Liver (tissue), 3 donors: ENCODE measurements around the gene TTC5.

ENCODE experiments used
- FOXA1 ChIP-seq: IDR thresholded peaks from 2 replicates; pipeline ENCODE4 v1.6.1; 2016; ENCODE audit warnings: antibody characterized with exemption
- HNF4G ChIP-seq: IDR thresholded peaks from 2 replicates; pipeline ENCODE4 v1.6.1; 2016; ENCODE audit warnings: antibody characterized with exemption
- RAD21 ChIP-seq, 2 donors: IDR thresholded peaks; 2 replicates each; pipeline ENCODE4 v1.6.1; 2016; ENCODE audit warnings: antibody characterized with exemption in 2 of 2, mild to moderate bottlenecking in 2 of 2
- YY1 ChIP-seq: IDR thresholded peaks from 2 replicates; pipeline ENCODE4 v1.6.1; 2016; ENCODE audit warnings: antibody characterized with exemption, mild to moderate bottlenecking
- TF ChIP-seq, protein P1 (sequence below): fragments of 150-350 bp; IDR thresholded peaks from 2 replicates; pipeline ENCODE4 v1.5.1; 2017; ENCODE audit warnings: improper control_type of control experiment, low read depth, low read length; ENCODE audit not compliant: missing input control
- donor health status: healthy.
- donor health status: healthy.

DNA sequence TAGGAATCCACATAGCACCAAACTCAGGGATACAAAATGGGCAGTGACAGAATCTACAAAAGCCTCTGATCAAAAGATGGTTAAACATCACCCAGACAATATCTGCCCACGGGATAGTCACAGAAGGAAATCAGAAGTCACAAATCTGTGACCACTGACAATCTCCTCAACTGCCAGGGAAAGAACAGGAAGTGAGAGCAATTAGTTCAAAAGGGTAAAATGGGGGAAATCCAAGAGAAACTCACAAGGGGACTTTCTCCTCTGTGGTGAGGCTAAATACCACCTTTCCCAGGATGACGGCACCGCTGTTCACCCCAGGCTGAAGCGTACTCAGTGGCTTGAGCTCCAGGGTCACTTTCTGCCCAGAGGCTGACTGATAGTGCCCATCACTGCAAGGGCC, 10.7 kb downstream of the TTC5 start:
- no peak for TF ChIP-seq YY1
- no peak for TF ChIP-seq RAD21 (IDR thresholded peaks at IDR 0.05)
- TF ChIP-seq HNF4G: no peak
- TF ChIP-seq, protein P1, sequence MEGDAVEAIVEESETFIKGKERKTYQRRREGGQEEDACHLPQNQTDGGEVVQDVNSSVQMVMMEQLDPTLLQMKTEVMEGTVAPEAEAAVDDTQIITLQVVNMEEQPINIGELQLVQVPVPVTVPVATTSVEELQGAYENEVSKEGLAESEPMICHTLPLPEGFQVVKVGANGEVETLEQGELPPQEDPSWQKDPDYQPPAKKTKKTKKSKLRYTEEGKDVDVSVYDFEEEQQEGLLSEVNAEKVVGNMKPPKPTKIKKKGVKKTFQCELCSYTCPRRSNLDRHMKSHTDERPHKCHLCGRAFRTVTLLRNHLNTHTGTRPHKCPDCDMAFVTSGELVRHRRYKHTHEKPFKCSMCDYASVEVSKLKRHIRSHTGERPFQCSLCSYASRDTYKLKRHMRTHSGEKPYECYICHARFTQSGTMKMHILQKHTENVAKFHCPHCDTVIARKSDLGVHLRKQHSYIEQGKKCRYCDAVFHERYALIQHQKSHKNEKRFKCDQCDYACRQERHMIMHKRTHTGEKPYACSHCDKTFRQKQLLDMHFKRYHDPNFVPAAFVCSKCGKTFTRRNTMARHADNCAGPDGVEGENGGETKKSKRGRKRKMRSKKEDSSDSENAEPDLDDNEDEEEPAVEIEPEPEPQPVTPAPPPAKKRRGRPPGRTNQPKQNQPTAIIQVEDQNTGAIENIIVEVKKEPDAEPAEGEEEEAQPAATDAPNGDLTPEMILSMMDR: no peak
- no peak for TF ChIP-seq FOXA1
